ENCODE results near the gene EVA1A. TPM values are rescaled to one million over a fixed set of nuclear protein-coding genes. Genes with fewer than 3 reads are reported as not detected.

EVA1A gene
- total RNA-seq, 1 donor from 2014 or later = 110 TPM

- DNase-seq (ENCODE audit: low read depth, low spot score) = no peak
These were observed 41.9 kb downstream of the EVA1A start for GRCh38 chr2:75518638-75519465.

- DNase-seq (ENCODE audit: low read depth, low spot score) = no peak
These were observed 43.0 kb downstream of the EVA1A start for GRCh38 chr2:75517547-75518230.

GRCh38 chr2:75516378-75517360 lies 44.1 kb downstream of the EVA1A start:
- DNase-seq (ENCODE audit: low read depth, low spot score) = no peak

GRCh38 chr2:75515584-75516368 lies 45.0 kb downstream of the EVA1A start:
- no peak for DNase-seq (ENCODE audit: low read depth, low spot score)

- no peak for DNase-seq (ENCODE audit: low read depth, low spot score)
These were observed 47.0 kb downstream of the EVA1A start for GRCh38 chr2:75513616-75514170.

- no peak for DNase-seq (ENCODE audit: low read depth, low spot score)
These were observed 48.1 kb downstream of the EVA1A start for GRCh38 chr2:75512455-75513212.

- peak; percentile 27 for DNase-seq (ENCODE audit: low read depth, low spot score)
These were observed 54.5 kb downstream of the EVA1A start for GRCh38 chr2:75506101-75506697.

GRCh38 chr2:75505012-75505411 lies 55.7 kb downstream of the EVA1A start:
- no peak for DNase-seq (ENCODE audit: low read depth, low spot score)

- peak; percentile 94 for DNase-seq (ENCODE audit: low read depth, low spot score)
These were observed 57.6 kb downstream of the EVA1A start for GRCh38 chr2:75503048-75503607.

- DNase-seq (ENCODE audit: low read depth, low spot score) = peak; percentile 30
These were observed 60.1 kb downstream of the EVA1A start for GRCh38 chr2:75500633-75501032.

GRCh38 chr2:75499534-75499933 lies 61.2 kb downstream of the EVA1A start:
- DNase-seq (ENCODE audit: low read depth, low spot score) = no peak

- DNase-seq (ENCODE audit: low read depth, low spot score) = no peak
These were observed 61.8 kb downstream of the EVA1A start for GRCh38 chr2:75498907-75499306.

GRCh38 chr2:75497256-75497655 lies 63.5 kb downstream of the EVA1A start:
- DNase-seq (ENCODE audit: low read depth, low spot score) = no peak

- DNase-seq (ENCODE audit: low read depth, low spot score) = no peak
These were observed 64.9 kb downstream of the EVA1A start for GRCh38 chr2:75495862-75496261.

GRCh38 chr2:75494137-75494769 lies 66.5 kb downstream of the EVA1A start:
- DNase-seq (ENCODE audit: low read depth, low spot score) = no peak

- no peak for DNase-seq (ENCODE audit: low read depth, low spot score)
These were observed 67.5 kb downstream of the EVA1A start for GRCh38 chr2:75493230-75493629.

GRCh38 chr2:75491129-75491753 lies 69.5 kb downstream of the EVA1A start:
- no peak for DNase-seq (ENCODE audit: low read depth, low spot score)

GRCh38 chr2:75489721-75490120 lies 71.0 kb downstream of the EVA1A start:
- no peak for DNase-seq (ENCODE audit: low read depth, low spot score)
